Chondrocyte (in vitro differentiated cells): Measurements from ENCODE around the gene LCMT1. TPM values are rescaled to one million over a fixed set of nuclear protein-coding genes. Genes with fewer than 3 reads are reported as not detected.

ENCODE experiments used
- DNase-seq: peaks from one replicate; pipeline ENCODE4 v3.0.0; 2021; ENCODE audit warnings: mixed read lengths, low spot score
- H3K27ac Mint-ChIP-seq: one replicate; pipeline ENCODE4 v1.8.0; 2021; ENCODE audit warnings: mild to moderate bottlenecking, moderate library complexity, mixed read lengths; ENCODE audit not compliant: unreplicated experiment
- H3K27me3 Mint-ChIP-seq: 2 replicates; pipeline ENCODE4 v1.8.0; 2021; ENCODE audit warnings: low read depth, mixed read lengths
- H3K36me3 Mint-ChIP-seq: 2 replicates; pipeline ENCODE4 v1.8.0; 2021; ENCODE audit warnings: low read depth, mixed read lengths
- H3K4me1 Mint-ChIP-seq: 2 replicates; pipeline ENCODE4 v1.8.0; 2021; ENCODE audit warnings: low read depth, mild to moderate bottlenecking, mixed read lengths
- H3K4me3 Mint-ChIP-seq: one replicate; pipeline ENCODE4 v1.8.0; 2021; ENCODE audit warnings: mild to moderate bottlenecking, moderate library complexity, mixed read lengths; ENCODE audit not compliant: unreplicated experiment
- H3K9me3 Mint-ChIP-seq: 2 replicates; pipeline ENCODE4 v1.8.0; 2021; ENCODE audit warnings: low read depth, mixed read lengths
- total RNA-seq: library from RNA; stranded (reverse); gene quantifications from 3 replicates; pipeline ENCODE4 v1.2.1, GENCODE V29; 2021
- TF ChIP-seq, protein P1 (sequence below): fragments of 200-600 bp; sonication (generic); IDR thresholded peaks from 2 replicates; pipeline ENCODE4 v1.5.0; 2021; ENCODE audit warnings: antibody characterized with exemption, mild to moderate bottlenecking, moderate library complexity

Gene LCMT1
- total RNA-seq, 1 donor from 2014 or later = 35.4 TPM

DNA sequence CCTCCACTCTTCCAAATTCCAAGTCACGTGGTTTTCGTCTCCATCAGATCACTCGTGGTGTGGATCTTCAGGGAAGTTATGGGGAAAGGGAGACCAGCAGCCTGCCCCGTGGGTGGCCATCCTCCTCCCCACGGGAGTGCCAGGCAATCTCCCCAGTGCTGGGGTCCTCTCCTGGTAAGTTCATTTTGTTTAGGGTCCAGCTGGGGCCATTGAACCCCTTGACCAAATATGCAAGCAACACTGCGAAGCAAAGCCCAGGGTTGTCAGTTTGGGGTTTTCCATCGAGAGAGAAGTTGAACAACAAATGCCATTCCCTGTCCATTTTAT lies 4.1 kb upstream of the LCMT1 start:
- Mint-ChIP-seq H3K27ac (peak overlapping the region; percentile 36), H3K36me3 (no peaks in the 10 kb centered on the region), H3K27me3 (no peaks in the 10 kb centered on the region), H3K4me3 (peak overlapping the region; percentile 84), H3K9me3 (no peaks in the 10 kb centered on the region), H3K4me1 (peaks cover 40% of the 10 kb centered on the region)
- TF ChIP-seq, protein P1, sequence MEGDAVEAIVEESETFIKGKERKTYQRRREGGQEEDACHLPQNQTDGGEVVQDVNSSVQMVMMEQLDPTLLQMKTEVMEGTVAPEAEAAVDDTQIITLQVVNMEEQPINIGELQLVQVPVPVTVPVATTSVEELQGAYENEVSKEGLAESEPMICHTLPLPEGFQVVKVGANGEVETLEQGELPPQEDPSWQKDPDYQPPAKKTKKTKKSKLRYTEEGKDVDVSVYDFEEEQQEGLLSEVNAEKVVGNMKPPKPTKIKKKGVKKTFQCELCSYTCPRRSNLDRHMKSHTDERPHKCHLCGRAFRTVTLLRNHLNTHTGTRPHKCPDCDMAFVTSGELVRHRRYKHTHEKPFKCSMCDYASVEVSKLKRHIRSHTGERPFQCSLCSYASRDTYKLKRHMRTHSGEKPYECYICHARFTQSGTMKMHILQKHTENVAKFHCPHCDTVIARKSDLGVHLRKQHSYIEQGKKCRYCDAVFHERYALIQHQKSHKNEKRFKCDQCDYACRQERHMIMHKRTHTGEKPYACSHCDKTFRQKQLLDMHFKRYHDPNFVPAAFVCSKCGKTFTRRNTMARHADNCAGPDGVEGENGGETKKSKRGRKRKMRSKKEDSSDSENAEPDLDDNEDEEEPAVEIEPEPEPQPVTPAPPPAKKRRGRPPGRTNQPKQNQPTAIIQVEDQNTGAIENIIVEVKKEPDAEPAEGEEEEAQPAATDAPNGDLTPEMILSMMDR = no peak
- no peak for DNase-seq

DNA sequence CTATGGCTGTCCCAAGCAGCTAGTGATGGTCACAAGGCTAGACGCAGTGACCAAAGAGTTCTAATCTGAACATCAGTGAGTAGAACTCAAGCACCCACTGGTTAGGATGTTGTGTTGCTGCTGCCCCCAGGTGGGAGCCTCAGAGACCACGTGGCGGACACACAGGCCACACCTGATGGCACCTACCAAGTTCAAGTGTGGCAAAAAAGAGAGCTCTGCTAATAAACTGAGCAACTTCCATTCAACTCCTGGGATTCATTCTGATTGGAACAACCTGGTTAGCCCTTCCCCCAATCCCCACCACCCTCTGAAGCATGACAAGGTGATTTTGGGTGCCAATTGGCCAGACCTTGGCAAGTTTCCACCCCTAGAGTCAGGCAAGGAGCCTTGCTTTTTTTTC lies 3.5 kb upstream of the LCMT1 start:
- peak overlapping the region; percentile 84 for H3K4me3 Mint-ChIP-seq
- H3K36me3 Mint-ChIP-seq = no peaks in the 10 kb centered on the region
- TF ChIP-seq, protein P1 = peak; percentile 42
- no peak overlapping the region for H3K27ac Mint-ChIP-seq
- no peaks in the 10 kb centered on the region for H3K9me3 Mint-ChIP-seq
- H3K27me3 Mint-ChIP-seq = no peaks in the 10 kb centered on the region
- H3K4me1 Mint-ChIP-seq = peaks cover 46% of the 10 kb centered on the region
- DNase-seq = no peak

DNA sequence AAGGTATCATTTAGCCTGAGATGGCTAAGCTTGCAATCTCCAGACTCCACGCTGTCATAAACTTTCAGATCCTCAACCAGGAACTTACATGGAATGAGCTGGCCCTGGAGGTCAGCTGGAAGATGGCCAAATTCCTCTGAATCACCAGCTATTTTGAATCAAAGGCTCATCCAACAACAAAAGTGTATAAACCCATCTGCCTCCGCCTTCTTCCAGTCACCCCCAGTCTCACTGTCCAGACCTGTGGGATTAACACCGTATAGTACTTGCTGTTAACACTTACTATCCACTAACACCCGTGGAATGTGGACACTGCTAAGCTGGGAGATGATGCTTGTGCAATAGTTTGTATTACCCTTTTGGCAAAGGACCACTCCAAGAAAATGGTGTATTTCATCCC lies 1.9 kb upstream of the LCMT1 start:
- H3K9me3 Mint-ChIP-seq = no peaks in the 10 kb centered on the region
- peak overlapping the region; percentile 36 for H3K4me3 Mint-ChIP-seq
- H3K36me3 Mint-ChIP-seq = no peaks in the 10 kb centered on the region
- no peaks in the 10 kb centered on the region for H3K27me3 Mint-ChIP-seq
- H3K4me1 Mint-ChIP-seq = peaks cover 52% of the 10 kb centered on the region
- no peak for DNase-seq
- TF ChIP-seq, protein P1 = no peak
- peak overlapping the region; percentile 45 for H3K27ac Mint-ChIP-seq

DNA sequence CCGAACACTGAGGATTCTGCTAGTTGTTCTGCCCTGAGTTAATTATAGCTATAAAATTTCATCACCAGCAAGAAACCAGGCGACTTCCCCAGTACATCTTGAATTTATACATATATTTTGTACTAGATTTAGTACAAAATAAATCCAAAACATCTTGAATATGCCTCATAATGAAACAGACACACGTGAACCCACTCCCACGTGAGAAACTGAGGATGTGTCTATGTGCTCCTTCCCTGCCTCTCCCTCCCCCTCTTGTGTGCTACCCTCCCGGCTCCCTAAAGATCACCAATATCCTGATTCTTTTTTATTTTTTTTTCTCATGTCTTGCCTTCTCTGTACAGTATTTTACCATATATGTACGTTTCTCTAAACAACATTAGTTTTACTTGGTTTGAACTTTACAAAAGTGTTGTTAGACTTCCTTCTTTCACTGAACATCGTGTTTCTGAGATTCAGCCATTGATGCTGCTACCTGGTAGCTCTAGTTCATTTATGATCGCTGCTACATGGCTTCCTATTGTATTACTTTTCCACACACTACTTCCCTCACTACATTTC lies 1.1 kb upstream of the LCMT1 start:
- no peak for DNase-seq
- TF ChIP-seq, protein P1 = no peak
- Mint-ChIP-seq H3K4me1 (peaks cover 55% of the 10 kb centered on the region), H3K27me3 (no peaks in the 10 kb centered on the region), H3K9me3 (no peaks in the 10 kb centered on the region), H3K27ac (peak overlapping the region; percentile 96), H3K4me3 (peak overlapping the region; percentile 81), H3K36me3 (no peaks in the 10 kb centered on the region)

DNA sequence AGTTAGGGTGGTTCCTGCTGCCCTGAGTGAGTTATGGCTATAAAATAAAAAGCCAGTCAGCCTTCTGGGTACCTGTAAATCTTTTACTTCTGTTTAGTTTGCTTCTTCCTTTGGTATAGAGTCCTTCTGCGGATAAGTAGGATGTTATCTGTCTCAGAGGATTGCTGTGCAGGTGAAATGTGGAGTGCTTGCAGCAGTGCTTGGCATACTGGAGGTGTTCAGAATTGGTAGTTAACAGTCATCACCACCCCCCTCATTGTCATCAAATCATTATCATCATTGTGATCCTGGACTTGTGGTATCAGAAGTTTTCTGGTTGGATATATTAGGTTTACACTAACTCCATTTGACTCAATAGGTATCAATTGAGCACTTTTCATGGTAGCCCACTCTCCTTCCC lies 2.6 kb downstream of the LCMT1 start:
- TF ChIP-seq, protein P1 = no peak
- H3K27me3 Mint-ChIP-seq = no peaks in the 10 kb centered on the region
- no peaks in the 10 kb centered on the region for H3K9me3 Mint-ChIP-seq
- H3K4me3 Mint-ChIP-seq = no peak overlapping the region
- H3K4me1 Mint-ChIP-seq = peaks cover 40% of the 10 kb centered on the region
- no peak overlapping the region for H3K27ac Mint-ChIP-seq
- no peaks in the 10 kb centered on the region for H3K36me3 Mint-ChIP-seq
- DNase-seq = no peak
